Body of pancreas (tissue), 4 donors: ENCODE data around the gene NRIP1. TPM values are rescaled to one million over a fixed set of nuclear protein-coding genes. Genes with fewer than 3 reads are reported as not detected.
A peak's percentile ranks its signal among the peaks of the same experiment; 100 is the strongest.

Experiments used
- ATAC-seq: fragments of 150-250 bp; one replicate; pipeline ENCODE4 v1.9.1; 2016
- DNase-seq, 4 donors: peaks; one replicate each; pipeline ENCODE4 v3.0.0-alpha.2; 2019
- H3K27ac ChIP-seq, 4 donors: fragments of 200-600 bp; sonication (generic); 1 replicate in 3 of 4; 2 replicates in 1 of 4; pipeline versions ENCODE4 v1.5.1 to v1.6.1; 2016 to 2019; ENCODE audit warnings: mild to moderate bottlenecking in 1 of 4, mixed read lengths in 1 of 4, moderate library complexity in 1 of 4
- H3K27me3 ChIP-seq, 2 donors: fragments of 200-600 bp; sonication (generic); one replicate each; pipeline ENCODE4 v1.6.0; 2016; ENCODE audit warnings: mild to moderate bottlenecking in 1 of 2
- H3K36me3 ChIP-seq, 2 donors: fragments of 200-600 bp; sonication (generic); replicated peaks in 1 of 2; 2 replicates each; pipeline ENCODE4 v1.5.1; 2016; ENCODE audit warnings: low read depth in 2 of 2; ENCODE audit not compliant: insufficient read depth in 1 of 2
- H3K4me1 ChIP-seq: fragments of 200-600 bp; sonication (generic); one replicate; pipeline ENCODE4 v1.6.0; 2016
- H3K4me3 ChIP-seq, 2 donors: fragments of 200-600 bp; sonication (generic); 1 replicate in 1 of 2; 2 replicates in 1 of 2; pipeline ENCODE4 v1.5.1; 2016 to 2019
- H3K9me3 ChIP-seq, 3 donors: fragments of 200-600 bp; sonication (generic); 1 replicate in 2 of 3; 2 replicates in 1 of 3; pipeline ENCODE4 v1.5.1; 2016
- POLR2A ChIP-seq, 3 donors: fragments of 450-650 bp; IDR thresholded peaks; one replicate each; pipeline ENCODE4 v1.6.1; 2016; ENCODE audit warnings: antibody characterized with exemption in 3 of 3, mild to moderate bottlenecking in 2 of 3
- WGBS, 2 donors: methylation state at CpG; one replicate each; pipeline ENCODE4 v1.1.5; 2017; 5-methylcytosine and 5-hydroxymethylcytosine counted together
- intact Hi-C: fragments of 100-400 bp; cut with DNase I; formaldehyde crosslinking; loops from one replicate; pipeline ENCODE4 v1.15.1; 2023
- total RNA-seq, 2 donors: library from RNA; depleted of rRNA; stranded (reverse); fragments of >200 nt; gene quantifications; one replicate each; pipeline ENCODE4 v1.1.0, GENCODE V29; 2016
- TF ChIP-seq, protein P1 (sequence below), 7 experiments: fragments of 450-650 bp in 4 of 7; fragments of 200-600 bp in 3 of 7; sonication (generic) in 3 of 7; IDR thresholded peaks; one replicate each; pipeline ENCODE4 v1.5.1; 2016 to 2019; ENCODE audit warnings: antibody characterized with exemption in 7 of 7

Gene NRIP1
- total RNA-seq, 2 donors from 2014 or later = 18.5 to 27.8 TPM

GRCh38 chr21:15061747-15062605, 2.8 kb downstream of the NRIP1 start:
- Histone ChIP-seq H3K36me3 (no peaks in the 10 kb centered on the region), H3K27me3 (no peaks in the 10 kb centered on the region), H3K9me3 (no peaks in the 10 kb centered on the region), H3K4me1 (peaks cover 56% of the 10 kb centered on the region), H3K27ac (no peak overlapping the region), H3K4me3 (peak overlapping the region in 1 of 2 donors; percentile 86)
- 16 to 20% methylated on average over 6 of the region's 6 CpGs for WGBS, 2 donors
- intact Hi-C loops = loop anchor here (5.0 kb wide), 1 partner anchor 420 kb away; no protein-coding TSS in a partner anchor
- ATAC-seq (no peak), DNase-seq (no peak)
- no peak for TF ChIP-seq POLR2A (IDR thresholded peaks at IDR 0.05)
- TF ChIP-seq, protein P1, sequence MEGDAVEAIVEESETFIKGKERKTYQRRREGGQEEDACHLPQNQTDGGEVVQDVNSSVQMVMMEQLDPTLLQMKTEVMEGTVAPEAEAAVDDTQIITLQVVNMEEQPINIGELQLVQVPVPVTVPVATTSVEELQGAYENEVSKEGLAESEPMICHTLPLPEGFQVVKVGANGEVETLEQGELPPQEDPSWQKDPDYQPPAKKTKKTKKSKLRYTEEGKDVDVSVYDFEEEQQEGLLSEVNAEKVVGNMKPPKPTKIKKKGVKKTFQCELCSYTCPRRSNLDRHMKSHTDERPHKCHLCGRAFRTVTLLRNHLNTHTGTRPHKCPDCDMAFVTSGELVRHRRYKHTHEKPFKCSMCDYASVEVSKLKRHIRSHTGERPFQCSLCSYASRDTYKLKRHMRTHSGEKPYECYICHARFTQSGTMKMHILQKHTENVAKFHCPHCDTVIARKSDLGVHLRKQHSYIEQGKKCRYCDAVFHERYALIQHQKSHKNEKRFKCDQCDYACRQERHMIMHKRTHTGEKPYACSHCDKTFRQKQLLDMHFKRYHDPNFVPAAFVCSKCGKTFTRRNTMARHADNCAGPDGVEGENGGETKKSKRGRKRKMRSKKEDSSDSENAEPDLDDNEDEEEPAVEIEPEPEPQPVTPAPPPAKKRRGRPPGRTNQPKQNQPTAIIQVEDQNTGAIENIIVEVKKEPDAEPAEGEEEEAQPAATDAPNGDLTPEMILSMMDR (IDR thresholded peaks at IDR 0.05) = no peak

DNA sequence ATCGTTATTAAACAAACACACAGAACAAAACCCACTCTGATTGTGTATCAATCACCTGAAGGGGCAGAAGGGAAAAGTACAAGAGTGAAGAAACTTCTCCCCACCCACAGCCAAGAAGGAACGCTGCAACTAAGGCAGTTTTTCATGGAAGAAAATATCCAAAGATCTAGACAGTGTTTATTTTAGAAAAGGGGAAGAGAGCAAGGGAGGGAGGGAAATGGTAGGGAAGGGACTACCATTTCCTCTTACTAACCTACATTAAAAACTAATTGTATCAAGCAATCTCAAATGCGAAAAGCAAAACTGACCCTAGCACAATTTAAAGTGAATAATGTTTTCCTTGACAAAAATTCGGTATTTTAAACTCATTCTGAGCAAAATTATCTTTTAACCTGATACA, 3.5 kb downstream of the NRIP1 start:
- intact Hi-C loops = loop anchor here (5.0 kb wide), 1 partner anchor 421 kb away; no protein-coding TSS in a partner anchor
- no peaks in the 10 kb centered on the region for H3K9me3 ChIP-seq
- TF ChIP-seq POLR2A (IDR thresholded peaks at IDR 0.05) = no peak
- TF ChIP-seq, protein P1 (IDR thresholded peaks at IDR 0.05) = no peak
- no peaks in the 10 kb centered on the region for H3K36me3 ChIP-seq
- H3K4me3 ChIP-seq = no peak overlapping the region
- no peak for ATAC-seq
- WGBS, 2 donors = 31 to 37% methylated on average over 4 of the region's 4 CpGs
- no peak for DNase-seq
- H3K27me3 ChIP-seq = no peaks in the 10 kb centered on the region
- H3K4me1 ChIP-seq = peaks cover 63% of the 10 kb centered on the region
- peak overlapping the region in 1 of 4 donors; percentile 0 for H3K27ac ChIP-seq

DNA sequence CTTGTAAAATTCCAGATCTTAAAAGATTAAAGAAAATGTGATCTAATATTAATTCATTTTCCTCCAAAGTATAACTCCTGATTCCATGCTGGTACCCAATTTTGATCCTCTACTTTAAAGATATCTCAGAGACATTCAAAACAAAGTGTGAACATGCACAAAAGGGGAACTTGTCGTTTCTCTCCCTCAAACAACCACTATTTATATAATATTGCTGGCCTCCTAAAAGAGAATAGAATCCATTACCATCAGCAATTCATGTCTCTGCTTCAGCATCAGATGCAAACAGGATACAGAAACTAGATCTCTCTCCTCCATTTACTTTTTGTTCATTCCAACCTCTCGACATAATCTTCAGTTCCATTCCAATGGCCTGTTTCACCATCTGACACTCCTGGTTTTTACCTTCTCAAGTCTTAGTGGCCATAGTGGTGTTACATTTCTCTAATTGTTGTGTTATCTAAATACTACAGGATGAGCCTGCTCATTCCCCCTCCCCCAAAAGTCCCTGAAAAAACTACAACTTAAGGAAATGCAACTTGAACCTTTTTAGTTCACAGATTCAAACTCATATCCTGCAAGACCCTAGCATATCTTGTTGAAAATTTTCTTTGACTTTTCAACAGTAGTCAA, 4.1 kb downstream of the NRIP1 start:
- intact Hi-C loops = loop anchor here (5.0 kb wide), 1 partner anchor 422 kb away; no protein-coding TSS in a partner anchor
- DNase-seq = no peak
- H3K27ac ChIP-seq = peak overlapping the region in 1 of 4 donors; percentile 0

GRCh38 chr21:15059397-15059796, 5.4 kb downstream of the NRIP1 start:
- H3K4me1 ChIP-seq = peaks cover 77% of the 10 kb centered on the region
- no peak for DNase-seq
- H3K27me3 ChIP-seq = no peaks in the 10 kb centered on the region
- TF ChIP-seq, protein P1 (IDR thresholded peaks at IDR 0.05) = no peak
- TF ChIP-seq POLR2A (IDR thresholded peaks at IDR 0.05) = no peak
- no peak overlapping the region for H3K27ac ChIP-seq
- intact Hi-C loops = no loop called here
- no peak for ATAC-seq
- no peak overlapping the region for H3K4me3 ChIP-seq
- no peaks in the 10 kb centered on the region for H3K36me3 ChIP-seq
- H3K9me3 ChIP-seq = no peaks in the 10 kb centered on the region

More for the DNA sequence above, 4.1 kb downstream of the NRIP1 start:
- H3K27me3 ChIP-seq = no peaks in the 10 kb centered on the region
- H3K4me1 ChIP-seq = peaks cover 68% of the 10 kb centered on the region
- no peaks in the 10 kb centered on the region for H3K9me3 ChIP-seq
- TF ChIP-seq, protein P1 (IDR thresholded peaks at IDR 0.05) = no peak
- no peak for TF ChIP-seq POLR2A (IDR thresholded peaks at IDR 0.05)
- H3K36me3 ChIP-seq = no peaks in the 10 kb centered on the region
- WGBS, 2 donors = 51 to 59% methylated on average over 2 of the region's 2 CpGs
- ATAC-seq = no peak
- no peak overlapping the region for H3K4me3 ChIP-seq
